GM10248 (cell line): Measurements from ENCODE around the gene WIF1.

Experiments used
- CTCF ChIA-PET: fragments of 300-600 bp; sonication (Branson Sonifier 250); formaldehyde crosslinking; extraction: SDS; loops from one replicate; lab custom pipeline; 2021; ENCODE audit warnings: antibody characterized with exemption; lab: Yijun Ruan, JAX
- POLR2A ChIA-PET: fragments of 350-650 bp; sonication (Branson Sonifier 250); formaldehyde crosslinking; extraction: SDS; loops from one replicate; lab custom pipeline; 2020; ENCODE audit warnings: antibody characterized with exemption; lab: Yijun Ruan, JAX
- DNase-seq: peaks from one replicate; pipeline ENCODE4 v3.0.0; 2012; ENCODE audit errors: extremely low spot score
- CTCF ChIP-seq: IDR thresholded peaks from 2 replicates; pipeline ENCODE4 v1.5.1; 2012; ENCODE audit warnings: mild to moderate bottlenecking, low read depth; ENCODE audit errors: extremely low read depth, missing control alignments, control extremely low read depth

WIF1 gene

GRCh38 chr12:65106948-65107347 is 14.2 kb downstream of the WIF1 start:
- POLR2A ChIA-PET: no interaction called here
- TF ChIP-seq CTCF: peak; percentile 21
- CTCF ChIA-PET: interaction anchor here (0.7 to 8.6 kb wide), 24 partner anchors 8 to 315 kb away, joined by 3 to 57 read pairs (median 5); partner anchors contain the start of gene WIF1
- peak; percentile 13 for DNase-seq

GRCh38 chr12:65100140-65100539 is 21.0 kb downstream of the WIF1 start:
- ChIA-PET POLR2A (no interaction called here), CTCF (interaction anchor here (2.1 to 3.1 kb wide), 2 partner anchors 11 to 210 kb away, joined by 4 to 14 read pairs; no protein-coding TSS in a partner anchor)
- no peak for TF ChIP-seq CTCF
- DNase-seq: no peak

- no peak for TF ChIP-seq CTCF
- DNase-seq: no peak
- ChIA-PET CTCF (interaction anchor here (0.8 to 1.7 kb wide), 4 partner anchors 8 to 277 kb away, joined by 3 to 5 read pairs (median 4); no protein-coding TSS in a partner anchor), POLR2A (no interaction called here)
Observed at GRCh38 chr12:65099182-65099581, 21.9 kb downstream of the WIF1 start.

- CTCF ChIA-PET: interaction anchor here (1.2 to 1.7 kb wide), 2 partner anchors 8 to 13 kb away, joined by 4 to 5 read pairs; no protein-coding TSS in a partner anchor
- no peak for TF ChIP-seq CTCF
- DNase-seq: no peak
- POLR2A ChIA-PET: no interaction called here
Observed at GRCh38 chr12:65098364-65098763, 22.7 kb downstream of the WIF1 start.

GRCh38 chr12:65094722-65095121 is 26.4 kb downstream of the WIF1 start:
- DNase-seq: no peak
- ChIA-PET CTCF (no interaction called here), POLR2A (no interaction called here)
- TF ChIP-seq CTCF: no peak

- ChIA-PET CTCF (interaction anchor here (1.1 to 2.0 kb wide), 3 partner anchors 30 to 292 kb away, joined by 4 to 5 read pairs (median 5); no protein-coding TSS in a partner anchor), POLR2A (no interaction called here)
- DNase-seq: no peak
- no peak for TF ChIP-seq CTCF
Observed at GRCh38 chr12:65093606-65094005, 27.5 kb downstream of the WIF1 start.

GRCh38 chr12:65090461-65090860 is 30.6 kb downstream of the WIF1 start:
- DNase-seq: no peak
- ChIA-PET POLR2A (no interaction called here), CTCF (interaction anchor here (1.4 to 1.7 kb wide), 3 partner anchors 9 to 32 kb away, joined by 3 to 6 read pairs (median 5); no protein-coding TSS in a partner anchor)
- TF ChIP-seq CTCF: no peak
